ENCODE results near the gene LRRK2.
A peak's percentile ranks its signal among the peaks of the same experiment; 100 is the strongest.

The LRRK2 gene

GRCh38 chr12:40253936-40254335 lies 29.1 kb downstream of the LRRK2 start:
- DNase-seq (ENCODE audit: low spot score in 2 of 2) (no peak), ATAC-seq (no peak)
- Mint-ChIP-seq H3K4me1 (no peaks in the 10 kb centered on the region), H3K36me3 (no peaks in the 10 kb centered on the region), H3K27ac (no peak overlapping the region), H3K4me3 (no peak overlapping the region), H3K9me3 (no peaks in the 10 kb centered on the region)

GRCh38 chr12:40254455-40255085 lies 29.8 kb downstream of the LRRK2 start:
- H3K9me3 Mint-ChIP-seq = no peaks in the 10 kb centered on the region
- ATAC-seq = no peak
- no peaks in the 10 kb centered on the region for H3K36me3 Mint-ChIP-seq
- no peaks in the 10 kb centered on the region for H3K4me1 Mint-ChIP-seq
- H3K27ac Mint-ChIP-seq = no peak overlapping the region
- H3K4me3 Mint-ChIP-seq = no peak overlapping the region
- DNase-seq (ENCODE audit: low spot score in 2 of 2) = no peak

- no peak overlapping the region for H3K27ac Mint-ChIP-seq
- peaks cover 6% of the 10 kb centered on the region for H3K9me3 Mint-ChIP-seq
- no peaks in the 10 kb centered on the region for H3K4me1 Mint-ChIP-seq
- H3K4me3 Mint-ChIP-seq = no peak overlapping the region
- ATAC-seq (no peak), DNase-seq (ENCODE audit: low spot score in 2 of 2) (no peak)
- H3K36me3 Mint-ChIP-seq = no peaks in the 10 kb centered on the region
Measured at GRCh38 chr12:40258371-40258770, 33.6 kb downstream of the LRRK2 start.

GRCh38 chr12:40261937-40262336 lies 37.1 kb downstream of the LRRK2 start:
- no peak overlapping the region for H3K4me3 Mint-ChIP-seq
- ATAC-seq = no peak

GRCh38 chr12:40262657-40263056 lies 37.9 kb downstream of the LRRK2 start:
- Mint-ChIP-seq H3K27ac (no peak overlapping the region), H3K4me3 (no peak overlapping the region), H3K36me3 (no peaks in the 10 kb centered on the region), H3K9me3 (peaks cover 6% of the 10 kb centered on the region), H3K4me1 (no peaks in the 10 kb centered on the region)
- ATAC-seq (peak; percentile 31), DNase-seq (ENCODE audit: low spot score in 2 of 2) (no peak)

More at GRCh38 chr12:40261937-40262336, 37.1 kb downstream of the LRRK2 start:
- Mint-ChIP-seq H3K4me1 (no peaks in the 10 kb centered on the region), H3K9me3 (peaks cover 6% of the 10 kb centered on the region), H3K27ac (no peak overlapping the region), H3K36me3 (no peaks in the 10 kb centered on the region)
- DNase-seq (ENCODE audit: low spot score in 2 of 2) = no peak

- H3K27ac Mint-ChIP-seq = no peak overlapping the region
Measured at GRCh38 chr12:40263616-40264409, 39.0 kb downstream of the LRRK2 start.

GRCh38 chr12:40271981-40272664 lies 47.3 kb downstream of the LRRK2 start:
- ATAC-seq = no peak
- H3K36me3 Mint-ChIP-seq = no peaks in the 10 kb centered on the region
- H3K4me3 Mint-ChIP-seq = no peak overlapping the region
- no peak overlapping the region for H3K27ac Mint-ChIP-seq
- H3K9me3 Mint-ChIP-seq = peaks cover 4% of the 10 kb centered on the region
- DNase-seq (ENCODE audit: low spot score in 2 of 2) = no peak
- no peaks in the 10 kb centered on the region for H3K4me1 Mint-ChIP-seq

More at GRCh38 chr12:40263616-40264409, 39.0 kb downstream of the LRRK2 start:
- Mint-ChIP-seq H3K9me3 (peaks cover 10% of the 10 kb centered on the region), H3K36me3 (no peaks in the 10 kb centered on the region), H3K4me3 (no peak overlapping the region), H3K4me1 (no peaks in the 10 kb centered on the region)
- ATAC-seq (no peak), DNase-seq (ENCODE audit: low spot score in 2 of 2) (no peak)

DNA sequence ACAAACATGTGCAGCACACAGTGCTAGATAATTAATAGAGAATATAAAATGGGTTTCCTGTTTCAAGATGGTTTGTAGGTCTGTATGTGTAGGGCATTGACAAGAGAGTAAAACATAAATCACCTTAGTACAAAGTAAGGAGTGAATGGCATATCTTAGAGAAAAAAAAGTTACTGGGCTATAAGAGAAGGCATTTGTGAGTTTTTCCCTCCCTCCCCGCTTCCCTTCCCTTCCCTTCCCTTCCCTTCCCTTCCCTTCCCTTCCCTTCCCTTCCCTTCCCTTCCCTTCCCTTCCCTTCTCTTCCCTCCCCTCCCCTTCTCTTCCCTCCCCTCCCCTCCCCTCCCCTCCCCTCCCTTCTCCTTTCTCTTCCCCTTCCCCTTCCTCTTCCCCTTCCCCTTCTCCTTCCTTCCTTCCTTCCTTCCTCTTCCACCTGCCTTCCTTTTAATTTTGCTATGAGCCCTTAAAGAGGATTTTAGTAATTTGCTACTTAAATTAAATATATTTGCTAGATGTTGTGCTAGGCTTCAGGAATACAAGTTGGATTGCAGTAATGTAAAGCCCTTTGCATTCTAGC lies 57.1 kb downstream of the LRRK2 start:
- Mint-ChIP-seq H3K27ac (no peak overlapping the region), H3K36me3 (no peaks in the 10 kb centered on the region), H3K4me1 (no peaks in the 10 kb centered on the region), H3K4me3 (no peak overlapping the region), H3K9me3 (peaks cover 3% of the 10 kb centered on the region)
- no peak for ATAC-seq
- no peak for DNase-seq (ENCODE audit: low spot score in 2 of 2)

- DNase-seq (ENCODE audit: low spot score in 2 of 2) (no peak), ATAC-seq (no peak)
- no peaks in the 10 kb centered on the region for H3K36me3 Mint-ChIP-seq
- H3K4me3 Mint-ChIP-seq = no peak overlapping the region
- H3K4me1 Mint-ChIP-seq = no peaks in the 10 kb centered on the region
- H3K9me3 Mint-ChIP-seq = peaks cover 6% of the 10 kb centered on the region
- H3K27ac Mint-ChIP-seq = no peak overlapping the region
Measured at GRCh38 chr12:40286583-40286982, 61.8 kb downstream of the LRRK2 start.

GRCh38 chr12:40287369-40287975 lies 62.7 kb downstream of the LRRK2 start:
- Mint-ChIP-seq H3K4me1 (no peaks in the 10 kb centered on the region), H3K27ac (no peak overlapping the region), H3K9me3 (peaks cover 2% of the 10 kb centered on the region), H3K4me3 (no peak overlapping the region), H3K36me3 (no peaks in the 10 kb centered on the region)
- no peak for DNase-seq (ENCODE audit: low spot score in 2 of 2)
- no peak for ATAC-seq

DNA sequence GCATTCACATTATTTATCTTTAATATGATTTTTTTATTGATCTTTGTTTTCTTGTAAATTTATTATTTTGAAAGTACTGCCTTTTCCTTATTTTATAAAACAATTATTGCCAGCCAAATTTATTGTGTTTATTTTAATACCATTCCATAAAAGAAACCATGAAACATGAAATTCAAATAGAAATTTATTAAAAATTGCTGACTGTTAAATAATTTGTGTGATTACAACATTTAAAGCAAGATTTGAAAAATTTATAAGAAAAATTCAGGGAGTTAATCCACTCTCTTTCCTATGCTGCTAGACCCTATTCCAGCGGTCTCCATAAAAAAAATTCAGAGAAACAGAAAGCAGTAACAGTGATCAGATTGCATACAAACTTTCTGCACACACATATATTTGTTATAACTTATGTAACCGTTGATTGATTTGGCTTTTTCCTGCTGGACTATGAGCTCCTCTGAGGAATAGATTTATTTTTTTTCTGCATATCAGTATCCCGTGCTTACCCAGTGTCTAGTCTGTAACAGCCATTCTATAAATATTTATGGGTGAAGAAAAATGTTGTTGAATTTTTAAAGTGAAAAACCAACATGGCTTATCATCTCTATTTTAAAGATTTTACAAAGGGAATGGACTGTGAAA lies 68.1 kb downstream of the LRRK2 start:
- no peak overlapping the region for H3K27ac Mint-ChIP-seq
- DNase-seq (ENCODE audit: low spot score in 2 of 2) = no peak
- no peaks in the 10 kb centered on the region for H3K4me1 Mint-ChIP-seq
- no peaks in the 10 kb centered on the region for H3K36me3 Mint-ChIP-seq
- H3K4me3 Mint-ChIP-seq = no peak overlapping the region
- no peak for ATAC-seq
- peaks cover 2% of the 10 kb centered on the region for H3K9me3 Mint-ChIP-seq

DNA sequence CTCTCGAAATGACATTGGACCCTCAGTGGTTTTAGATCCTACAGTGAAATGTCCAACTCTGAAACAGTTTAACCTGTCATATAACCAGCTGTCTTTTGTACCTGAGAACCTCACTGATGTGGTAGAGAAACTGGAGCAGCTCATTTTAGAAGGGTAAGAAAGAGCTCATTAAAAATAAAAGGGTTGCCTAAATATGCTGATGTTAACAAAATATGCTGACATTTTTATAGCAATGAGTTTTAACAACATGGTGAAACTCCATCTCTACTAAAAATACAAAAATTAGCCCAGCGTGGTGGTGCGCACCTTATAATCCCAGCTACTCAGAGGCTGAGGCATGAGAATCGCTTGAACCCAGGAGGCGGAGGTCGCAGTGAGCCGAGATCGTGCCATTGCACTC lies 73.5 kb downstream of the LRRK2 start:
- no peak overlapping the region for H3K27ac Mint-ChIP-seq
- H3K36me3 Mint-ChIP-seq = no peaks in the 10 kb centered on the region
- H3K4me1 Mint-ChIP-seq = no peaks in the 10 kb centered on the region
- DNase-seq (ENCODE audit: low spot score in 2 of 2) = no peak
- no peak for ATAC-seq
- H3K9me3 Mint-ChIP-seq = no peaks in the 10 kb centered on the region
- no peak overlapping the region for H3K4me3 Mint-ChIP-seq

GRCh38 chr12:40300490-40300889 lies 75.7 kb downstream of the LRRK2 start:
- H3K36me3 Mint-ChIP-seq = no peaks in the 10 kb centered on the region
- no peak overlapping the region for H3K27ac Mint-ChIP-seq
- DNase-seq (ENCODE audit: low spot score in 2 of 2) (no peak), ATAC-seq (no peak)
- no peaks in the 10 kb centered on the region for H3K4me1 Mint-ChIP-seq
- H3K9me3 Mint-ChIP-seq = no peaks in the 10 kb centered on the region
- H3K4me3 Mint-ChIP-seq = no peak overlapping the region

GRCh38 chr12:40309001-40309400 lies 84.2 kb downstream of the LRRK2 start:
- ATAC-seq = no peak
- no peaks in the 10 kb centered on the region for H3K36me3 Mint-ChIP-seq
- H3K4me3 Mint-ChIP-seq = no peak overlapping the region
- no peak for DNase-seq (ENCODE audit: low spot score in 2 of 2)
- H3K4me1 Mint-ChIP-seq = no peaks in the 10 kb centered on the region
- no peaks in the 10 kb centered on the region for H3K9me3 Mint-ChIP-seq
- H3K27ac Mint-ChIP-seq = no peak overlapping the region

DNA sequence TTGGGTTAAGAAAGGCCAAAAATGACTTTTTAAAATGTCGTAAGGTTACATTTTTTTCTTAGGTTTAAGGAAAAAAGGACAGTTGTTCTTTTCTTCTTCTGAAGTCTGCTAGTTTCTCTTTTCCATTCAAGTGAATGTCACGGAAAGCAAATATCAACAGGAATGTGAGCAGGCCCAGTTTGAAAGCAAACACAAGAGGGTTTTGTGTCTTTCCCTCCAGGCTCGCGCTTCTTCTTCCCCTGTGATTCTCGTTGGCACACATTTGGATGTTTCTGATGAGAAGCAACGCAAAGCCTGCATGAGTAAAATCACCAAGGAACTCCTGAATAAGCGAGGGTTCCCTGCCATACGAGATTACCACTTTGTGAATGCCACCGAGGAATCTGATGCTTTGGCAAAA lies 85.4 kb downstream of the LRRK2 start:
- ATAC-seq (no peak), DNase-seq (ENCODE audit: low spot score in 2 of 2) (no peak)
- Mint-ChIP-seq H3K27ac (no peak overlapping the region), H3K36me3 (no peaks in the 10 kb centered on the region), H3K4me1 (no peaks in the 10 kb centered on the region), H3K9me3 (no peaks in the 10 kb centered on the region), H3K4me3 (no peak overlapping the region)
